ENCODE measurements around the gene RABL6. TPM values are rescaled to one million over a fixed set of nuclear protein-coding genes. Genes with fewer than 3 reads are reported as not detected.

RABL6 gene
- total RNA-seq, 3 donors from 2014 or later, result 38.2 to 51.5 (median 41.3) TPM

DNA sequence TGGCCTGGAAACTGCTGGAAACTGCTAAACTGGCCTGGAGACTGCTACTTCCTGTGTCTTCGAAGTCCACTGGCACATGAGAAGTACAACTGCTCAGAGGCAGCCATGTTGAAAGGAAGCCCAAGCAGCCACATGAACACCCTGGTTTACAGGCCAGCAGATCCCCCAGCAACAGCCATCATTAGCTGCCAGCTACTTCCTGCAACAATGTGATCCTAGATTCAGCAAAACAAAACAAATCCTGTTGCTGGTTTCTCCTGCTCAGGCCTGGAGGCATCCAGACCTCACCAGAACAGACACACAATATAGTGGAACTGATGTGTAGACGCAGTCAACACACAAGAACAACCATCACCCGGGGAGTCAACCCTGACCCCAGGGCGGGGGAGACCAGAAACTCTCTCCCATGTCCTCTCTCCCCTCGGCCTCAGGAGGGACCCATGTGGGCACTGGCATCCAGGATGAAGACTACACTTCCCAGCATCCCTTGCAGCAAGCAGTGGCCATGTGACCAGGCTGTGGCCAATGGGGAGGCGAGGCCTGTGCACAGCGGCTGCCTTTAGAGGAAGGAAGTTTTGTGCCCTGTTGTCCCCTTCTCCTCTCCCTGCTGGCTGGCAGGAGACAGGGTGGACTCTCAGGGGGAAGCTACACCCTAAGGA lies 34.2 kb upstream of the RABL6 start:
- H3K4me1 ChIP-seq, result no peaks in the 10 kb centered on the region
- no peak overlapping the region for H3K27ac ChIP-seq
- no peaks in the 10 kb centered on the region for H3K36me3 ChIP-seq
- peaks cover 7 to 13% of the 10 kb centered on the region in 2 donors for H3K9me3 ChIP-seq
- no peak overlapping the region for H3K4me3 ChIP-seq
- H3K27me3 ChIP-seq, result no peaks in the 10 kb centered on the region
- TF ChIP-seq, protein P1, sequence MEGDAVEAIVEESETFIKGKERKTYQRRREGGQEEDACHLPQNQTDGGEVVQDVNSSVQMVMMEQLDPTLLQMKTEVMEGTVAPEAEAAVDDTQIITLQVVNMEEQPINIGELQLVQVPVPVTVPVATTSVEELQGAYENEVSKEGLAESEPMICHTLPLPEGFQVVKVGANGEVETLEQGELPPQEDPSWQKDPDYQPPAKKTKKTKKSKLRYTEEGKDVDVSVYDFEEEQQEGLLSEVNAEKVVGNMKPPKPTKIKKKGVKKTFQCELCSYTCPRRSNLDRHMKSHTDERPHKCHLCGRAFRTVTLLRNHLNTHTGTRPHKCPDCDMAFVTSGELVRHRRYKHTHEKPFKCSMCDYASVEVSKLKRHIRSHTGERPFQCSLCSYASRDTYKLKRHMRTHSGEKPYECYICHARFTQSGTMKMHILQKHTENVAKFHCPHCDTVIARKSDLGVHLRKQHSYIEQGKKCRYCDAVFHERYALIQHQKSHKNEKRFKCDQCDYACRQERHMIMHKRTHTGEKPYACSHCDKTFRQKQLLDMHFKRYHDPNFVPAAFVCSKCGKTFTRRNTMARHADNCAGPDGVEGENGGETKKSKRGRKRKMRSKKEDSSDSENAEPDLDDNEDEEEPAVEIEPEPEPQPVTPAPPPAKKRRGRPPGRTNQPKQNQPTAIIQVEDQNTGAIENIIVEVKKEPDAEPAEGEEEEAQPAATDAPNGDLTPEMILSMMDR (IDR thresholded peaks at IDR 0.05), result no peak
- no peak for TF ChIP-seq POLR2AphosphoS5 (IDR thresholded peaks at IDR 0.05)
- no peak for TF ChIP-seq POLR2A (IDR thresholded peaks at IDR 0.05)
- DNase-seq (ENCODE audit: low spot score in 2 of 2), result no peak
- intact Hi-C loops (cut with DNase I; ENCODE audit: low total_unique reads), result no loop called here

DNA sequence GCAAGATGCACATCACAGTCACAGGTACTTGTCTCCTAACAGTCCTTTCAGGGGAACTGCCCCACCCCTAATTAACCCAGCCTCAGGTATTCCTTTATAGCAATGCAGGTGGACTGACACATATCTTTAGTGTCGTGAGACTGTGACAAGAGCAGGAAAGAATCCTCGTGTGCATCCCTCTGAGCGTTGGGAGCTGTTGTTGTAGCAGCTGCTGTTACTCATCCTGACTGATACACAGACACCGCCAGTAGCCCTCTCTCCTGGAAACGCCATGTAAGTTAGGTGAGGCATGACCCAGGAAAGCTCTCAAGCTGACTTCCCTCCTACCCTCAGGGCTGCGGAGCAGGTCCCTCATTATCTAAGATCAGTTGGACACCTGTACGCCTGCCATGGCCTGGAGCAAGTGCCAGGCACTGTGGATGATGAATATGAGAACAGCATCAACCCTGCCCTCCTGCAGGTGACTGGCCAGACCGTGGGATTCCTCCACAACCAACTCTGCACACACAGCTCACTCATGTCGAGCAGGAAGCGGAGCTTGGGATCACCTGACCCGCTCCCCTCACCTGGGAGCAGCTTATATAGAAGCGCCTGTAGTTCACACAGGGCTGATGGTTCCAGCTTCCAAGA lies 33.2 kb upstream of the RABL6 start:
- H3K4me3 ChIP-seq, result no peak overlapping the region
- H3K27me3 ChIP-seq, result no peaks in the 10 kb centered on the region
- TF ChIP-seq, protein P1 (IDR thresholded peaks at IDR 0.05), result no peak
- TF ChIP-seq POLR2A (IDR thresholded peaks at IDR 0.05) (no peak), POLR2AphosphoS5 (IDR thresholded peaks at IDR 0.05) (no peak)
- H3K27ac ChIP-seq, result no peak overlapping the region
- intact Hi-C loops (cut with DNase I; ENCODE audit: low total_unique reads), result no loop called here
- H3K9me3 ChIP-seq, result peaks cover 7 to 13% of the 10 kb centered on the region in 2 donors
- H3K4me1 ChIP-seq, result no peaks in the 10 kb centered on the region
- no peak for DNase-seq (ENCODE audit: low spot score in 2 of 2)
- no peaks in the 10 kb centered on the region for H3K36me3 ChIP-seq

GRCh38 chr9:136775191-136775590 lies 32.6 kb upstream of the RABL6 start:
- H3K36me3 ChIP-seq, result no peaks in the 10 kb centered on the region
- no peak overlapping the region for H3K27ac ChIP-seq
- no peak overlapping the region for H3K4me3 ChIP-seq
- H3K9me3 ChIP-seq, result peaks cover 7 to 13% of the 10 kb centered on the region in 2 donors
- no peak for TF ChIP-seq POLR2A (IDR thresholded peaks at IDR 0.05)
- TF ChIP-seq POLR2AphosphoS5 (IDR thresholded peaks at IDR 0.05), result no peak
- TF ChIP-seq, protein P1 (IDR thresholded peaks at IDR 0.05), result no peak
- no peaks in the 10 kb centered on the region for H3K27me3 ChIP-seq
- no peaks in the 10 kb centered on the region for H3K4me1 ChIP-seq
- DNase-seq (ENCODE audit: low spot score in 2 of 2), result no peak
- intact Hi-C loops (cut with DNase I; ENCODE audit: low total_unique reads), result no loop called here

- Histone ChIP-seq H3K9me3 (peaks cover 7 to 13% of the 10 kb centered on the region in 2 donors), H3K36me3 (no peaks in the 10 kb centered on the region), H3K27me3 (no peaks in the 10 kb centered on the region), H3K4me3 (no peak overlapping the region), H3K27ac (no peak overlapping the region), H3K4me1 (no peaks in the 10 kb centered on the region)
- intact Hi-C loops (cut with DNase I; ENCODE audit: low total_unique reads), result no loop called here
- no peak for DNase-seq (ENCODE audit: low spot score in 2 of 2)
- no peak for TF ChIP-seq POLR2A (IDR thresholded peaks at IDR 0.05)
- no peak for TF ChIP-seq POLR2AphosphoS5 (IDR thresholded peaks at IDR 0.05)
- TF ChIP-seq, protein P1 (IDR thresholded peaks at IDR 0.05), result no peak
Observed at GRCh38 chr9:136776947-136777346, 30.8 kb upstream of the RABL6 start.

GRCh38 chr9:136777359-136777758 lies 30.4 kb upstream of the RABL6 start:
- TF ChIP-seq POLR2AphosphoS5 (IDR thresholded peaks at IDR 0.05) (no peak), POLR2A (IDR thresholded peaks at IDR 0.05) (no peak)
- TF ChIP-seq, protein P1 (IDR thresholded peaks at IDR 0.05), result no peak
- Histone ChIP-seq H3K27me3 (no peaks in the 10 kb centered on the region), H3K36me3 (no peaks in the 10 kb centered on the region), H3K9me3 (peaks cover 7 to 13% of the 10 kb centered on the region in 2 donors), H3K4me1 (no peaks in the 10 kb centered on the region), H3K27ac (no peak overlapping the region), H3K4me3 (no peak overlapping the region)
- DNase-seq (ENCODE audit: low spot score in 2 of 2), result no peak
- intact Hi-C loops (cut with DNase I; ENCODE audit: low total_unique reads), result no loop called here

All from breast epithelium (tissue), 4 donors.